HepG2 (cell line): ENCODE measurements around the gene APOM. TPM values are rescaled to one million over a fixed set of nuclear protein-coding genes. Genes with fewer than 3 reads are reported as not detected.

Experiments used
- ASH2L ChIP-seq: fragments of 300-600, 200-600 bp; sonication (generic); IDR thresholded peaks from 2 replicates; pipeline ENCODE4 v1.7.0; 2017; ENCODE audit warnings: low read depth, mild to moderate bottlenecking, moderate library complexity, mixed read lengths, low read length; ENCODE audit not compliant: insufficient read length
- CC2D1A ChIP-seq: sonication (generic); formaldehyde crosslinking; IDR thresholded peaks from 2 replicates; pipeline ENCODE4 v1.8.1; 2023; ENCODE audit warnings: mild to moderate bottlenecking, missing genetic modification reagents
- DRAP1 ChIP-seq: IDR thresholded peaks from 2 replicates; pipeline ENCODE4 v1.6.1; 2016; ENCODE audit warnings: missing genetic modification reagents, missing compliant biosample characterization
- E2F2 ChIP-seq: sonication (generic); formaldehyde crosslinking; IDR thresholded peaks from 2 replicates; pipeline ENCODE4 v1.4.0; 2020; ENCODE audit warnings: missing genetic modification reagents, borderline replicate concordance
- FOXP1 ChIP-seq, 2 experiments: fragments of 450-650 bp in 1 of 2; IDR thresholded peaks; 2 replicates each; pipeline ENCODE4 v1.6.1; 2017 to 2018; ENCODE audit warnings: antibody characterized with exemption in 1 of 2
- HNF1B ChIP-seq: sonication (generic); formaldehyde crosslinking; IDR thresholded peaks from 2 replicates; pipeline ENCODE4 v1.5.1; 2020; ENCODE audit warnings: mild to moderate bottlenecking, moderate library complexity, missing genetic modification reagents
- IRX3 ChIP-seq: sonication (generic); formaldehyde crosslinking; IDR thresholded peaks from 2 replicates; pipeline ENCODE4 v1.8.1; 2023; ENCODE audit warnings: mild to moderate bottlenecking, low read depth, missing genetic modification reagents, borderline replicate concordance
- MBD4 ChIP-seq: IDR thresholded peaks from 2 replicates; pipeline ENCODE4 v1.6.1; 2012; ENCODE audit warnings: low read length, inconsistent platforms, borderline replicate concordance
- PAX8 ChIP-seq: sonication (generic); formaldehyde crosslinking; IDR thresholded peaks from 2 replicates; pipeline ENCODE4 v1.8.0; 2022; ENCODE audit warnings: mild to moderate bottlenecking, missing genetic modification reagents, borderline replicate concordance
- PCBP2 ChIP-seq: fragments of 200-400 bp; formaldehyde crosslinking; optimal IDR thresholded peaks from 2 replicates; pipeline ENCODE3; 2018; ENCODE audit warnings: low read length, low read depth; ENCODE audit not compliant: poor library complexity, severe bottlenecking
- RAD21 ChIP-seq: fragments of 450-650 bp; formaldehyde crosslinking; IDR thresholded peaks from 2 replicates; pipeline ENCODE4 v1.5.0; 2020; ENCODE audit warnings: mild to moderate bottlenecking
- SAFB2 ChIP-seq: sonication (generic); formaldehyde crosslinking; IDR thresholded peaks from 2 replicates; pipeline ENCODE4 v1.5.1; 2020; ENCODE audit warnings: missing genetic modification reagents, low read depth, mild to moderate bottlenecking, borderline replicate concordance
- SRF ChIP-seq: IDR thresholded peaks from 2 replicates; pipeline ENCODE4 v1.6.1; 2011; ENCODE audit warnings: mild to moderate bottlenecking, low read depth, low read length, moderate library complexity
- U2AF1 ChIP-seq: fragments of 200-400 bp; formaldehyde crosslinking; optimal IDR thresholded peaks from 2 replicates; pipeline ENCODE3; 2017; ENCODE audit warnings: mild to moderate bottlenecking, low read depth, low read length
- ZBTB33 ChIP-seq: sonication (generic); formaldehyde crosslinking; IDR thresholded peaks from 2 replicates; pipeline ENCODE4 v1.4.0; 2020; ENCODE audit warnings: missing genetic modification reagents
- ZFP91 ChIP-seq: sonication (generic); formaldehyde crosslinking; IDR thresholded peaks from 2 replicates; pipeline ENCODE4 v1.9.0; 2022; ENCODE audit warnings: missing genetic modification reagents, mild to moderate bottlenecking, borderline replicate concordance
- ZNF326 ChIP-seq: sonication (generic); formaldehyde crosslinking; IDR thresholded peaks from 2 replicates; pipeline ENCODE4 v1.4.0; 2020; ENCODE audit warnings: missing genetic modification reagents, borderline replicate concordance
- ZNF558 ChIP-seq: sonication (generic); formaldehyde crosslinking; IDR thresholded peaks from 2 replicates; pipeline ENCODE4 v1.9.0; 2022; ENCODE audit warnings: mild to moderate bottlenecking, missing genetic modification reagents, borderline replicate concordance
- ZNF616 ChIP-seq: sonication (generic); formaldehyde crosslinking; IDR thresholded peaks from 2 replicates; pipeline ENCODE4 v1.5.0; 2020; ENCODE audit warnings: low read depth, mild to moderate bottlenecking, missing genetic modification reagents
- ZNF850 ChIP-seq: sonication (generic); formaldehyde crosslinking; conservative IDR thresholded peaks from 2 replicates; pipeline ENCODE4 v1.9.0; 2021; ENCODE audit warnings: mild to moderate bottlenecking, missing genetic modification reagents
- polyA plus RNA-seq, 8 experiments: library from polyadenylated mRNA; depleted of rRNA in 3 of 8; stranded (reverse) in 7 of 8; unstranded in 1 of 8; fragments of >200 nt; fragmentation: Illumina TruSeq in 4 of 8; extraction: Trizol in 4 of 8; gene quantifications; 2 replicates each; pipeline versions ENCODE4 v1.2.1 to v1.2.3, GENCODE V29; 2011 to 2016; ENCODE audit warnings: low read depth in 4 of 8, missing spikeins in 1 of 8, mixed read lengths in 1 of 8; ENCODE audit not compliant: insufficient read depth in 1 of 8
- total RNA-seq, 5 experiments: library from RNA; depleted of rRNA; stranded (reverse); fragments of >200 nt; fragmentation: Illumina TruSeq; extraction: Trizol; gene quantifications; 2 replicates each; pipeline ENCODE4 v1.2.3, GENCODE V29; 2016; ENCODE audit warnings: low read depth in 1 of 5

The APOM gene
- total and polyA plus RNA-seq, 2 of the 13 experiments (the other 11 are each of a cell fraction or from before 2014, with no cell fraction given), result 98.2 to 1,140 TPM

GRCh38 chr6:31680226-31681134 lies 24.8 kb downstream of the APOM start, which contains the start of gene LY6G5C (continued):
- TF ChIP-seq ZNF616 (CRISPR knock-in tag) (no peak), DRAP1 (CRISPR knock-in tag) (0 out of 2 replicates have a peak, but pooled peaks have one; percentile 34), MBD4 (no peak), E2F2 (0 out of 2 replicates have a peak, but pooled peaks have one; percentile 46), SAFB2 (CRISPR knock-in tag) (no peak), RAD21 (CRISPR knock-in tag) (peak; percentile 97), ZBTB33 (CRISPR knock-in tag) (no peak), ASH2L (peak; percentile 25), ZNF850 (CRISPR knock-in tag) (no peak), SRF (no peak), ZNF558 (CRISPR knock-in tag) (no peak), PCBP2 (no peak), U2AF1 (no peak), CC2D1A (no peak), PAX8 (CRISPR knock-in tag) (no peak), IRX3 (no peak), ZNF326 (no peak), ZFP91 (CRISPR knock-in tag) (peak; percentile 57), FOXP1 (IDR thresholded peaks at IDR 0.05) (no peak), FOXP1 (CRISPR knock-in tag; IDR thresholded peaks at IDR 0.05) (no peak), HNF1B (CRISPR knock-in tag) (0 out of 2 replicates have a peak, but pooled peaks have one; percentile 30)
